T-helper 9 cell (primary cell): ENCODE data around the gene KCNJ2.

Source experiments
- DNase-seq: peaks from one replicate; pipeline ENCODE4 v3.0.0-alpha.2; 2020

Gene KCNJ2

DNA sequence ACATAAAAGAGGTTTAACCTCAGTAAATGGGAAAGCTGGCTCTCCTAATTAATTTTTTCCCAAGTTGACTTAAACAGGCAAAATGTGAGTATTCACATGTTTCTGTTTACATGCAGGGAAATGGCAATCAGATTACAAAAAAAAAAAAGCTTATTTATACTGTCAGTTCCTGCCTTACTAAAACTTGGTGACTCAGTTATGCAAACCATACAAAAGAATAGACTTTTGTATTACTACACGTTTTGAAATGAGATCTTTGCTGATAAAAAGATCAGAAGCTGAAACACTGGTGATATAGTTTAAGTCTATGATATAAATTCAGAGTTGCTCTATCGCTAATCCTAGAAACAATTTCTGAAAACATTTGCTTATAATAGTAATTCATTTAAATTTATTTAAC, 9.4 kb upstream of the KCNJ2 start:
- DNase-seq, result no peak

DNA sequence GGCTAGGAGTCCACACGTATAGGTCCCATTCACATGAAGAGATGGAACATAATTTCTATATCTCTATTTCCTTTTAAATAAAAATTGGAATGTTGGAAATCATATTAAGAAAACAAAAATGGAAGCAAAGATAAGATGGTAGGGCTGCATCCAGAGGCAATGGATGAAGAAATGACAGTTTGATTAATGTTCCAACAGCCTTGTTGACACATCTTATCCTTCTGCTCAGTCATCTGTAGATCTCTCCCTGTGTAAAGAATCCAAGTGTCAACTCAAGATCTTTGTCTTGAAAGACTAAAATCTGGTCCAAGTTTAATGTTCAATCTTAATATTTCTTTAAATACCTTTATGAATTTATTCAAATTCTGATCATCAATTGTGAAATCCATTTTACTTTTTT, 7.8 kb upstream of the KCNJ2 start:
- no peak for DNase-seq

DNA sequence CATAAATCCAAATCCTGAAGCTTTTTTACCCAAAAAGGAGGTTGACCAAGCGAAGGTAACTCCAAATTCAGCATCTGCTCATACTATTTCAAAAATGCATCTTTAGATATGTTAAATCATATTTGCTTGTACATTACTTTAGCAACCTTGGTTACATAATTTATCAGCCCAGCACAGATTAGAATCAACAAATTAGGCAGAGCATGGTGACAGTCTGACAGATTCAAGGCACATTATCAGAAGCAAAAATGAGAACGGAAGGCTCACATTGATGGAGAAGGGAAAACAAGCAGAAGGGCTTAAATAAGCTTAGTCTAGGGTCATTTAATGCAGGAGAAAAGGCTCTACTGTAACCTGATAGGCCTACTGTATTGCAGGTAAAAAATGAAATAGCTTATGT, 3.9 kb upstream of the KCNJ2 start:
- no peak for DNase-seq

DNA sequence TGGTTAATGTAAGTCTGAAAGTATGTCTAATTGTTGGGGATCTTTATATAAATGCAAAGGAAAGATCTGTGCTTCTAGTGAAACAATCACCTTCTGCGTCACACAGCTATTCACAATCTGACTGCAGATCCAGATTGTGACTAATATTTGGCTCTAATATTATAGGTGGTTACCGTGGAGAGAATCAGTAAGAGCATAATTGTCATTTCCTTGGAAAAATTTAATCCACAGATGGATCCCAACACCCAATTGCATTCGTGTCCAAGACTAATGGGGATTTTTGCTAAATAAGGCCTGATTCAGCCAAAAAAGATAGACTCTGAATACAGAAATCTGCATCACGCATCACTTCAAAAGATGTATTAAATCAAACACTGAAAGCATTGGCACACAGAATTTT, 2.7 kb upstream of the KCNJ2 start:
- no peak for DNase-seq

DNA sequence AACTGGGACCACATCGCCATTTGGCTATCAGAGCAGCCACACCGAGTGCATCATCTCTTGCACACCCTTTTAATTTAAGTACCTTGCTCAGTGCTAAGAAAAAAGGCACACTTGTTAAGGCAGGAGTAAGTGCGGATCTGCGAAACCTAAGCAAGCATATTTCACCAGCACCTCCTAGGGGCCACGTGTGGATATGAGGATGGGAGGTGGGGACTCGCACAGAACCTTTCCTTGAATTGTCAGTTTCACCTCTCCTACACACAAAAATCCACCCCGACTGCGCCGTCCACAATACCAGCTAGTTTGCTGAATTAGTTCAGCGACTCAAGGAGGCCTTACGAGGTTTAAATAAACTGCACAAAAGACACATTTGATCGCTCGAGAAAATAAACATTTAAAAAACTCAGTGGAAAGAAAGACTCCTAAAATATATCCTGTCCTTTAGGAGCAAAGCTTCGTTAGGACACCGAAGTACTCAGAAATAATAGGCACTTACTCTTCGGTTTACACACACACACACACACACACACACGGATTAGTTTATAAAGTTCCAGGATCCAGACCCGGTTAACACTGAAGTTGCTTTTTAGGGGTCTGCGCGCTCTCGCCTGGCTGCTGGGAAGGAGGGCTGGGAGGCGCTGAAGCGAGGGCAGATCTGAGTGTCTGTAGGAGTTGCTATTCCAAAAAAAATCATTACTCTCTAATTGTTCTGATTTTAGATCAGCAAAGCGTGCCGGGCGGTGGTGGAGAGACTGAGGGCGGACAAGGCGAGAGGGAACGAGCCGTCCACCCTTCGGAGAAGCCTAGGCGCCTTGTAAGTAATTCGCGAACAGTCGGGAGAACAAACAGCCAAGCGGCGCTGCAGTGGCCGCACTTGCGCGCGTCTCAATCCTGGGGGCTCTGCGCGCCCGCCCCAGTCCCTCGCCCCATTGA, 1.0 kb upstream of the KCNJ2 start:
- no peak for DNase-seq

DNA sequence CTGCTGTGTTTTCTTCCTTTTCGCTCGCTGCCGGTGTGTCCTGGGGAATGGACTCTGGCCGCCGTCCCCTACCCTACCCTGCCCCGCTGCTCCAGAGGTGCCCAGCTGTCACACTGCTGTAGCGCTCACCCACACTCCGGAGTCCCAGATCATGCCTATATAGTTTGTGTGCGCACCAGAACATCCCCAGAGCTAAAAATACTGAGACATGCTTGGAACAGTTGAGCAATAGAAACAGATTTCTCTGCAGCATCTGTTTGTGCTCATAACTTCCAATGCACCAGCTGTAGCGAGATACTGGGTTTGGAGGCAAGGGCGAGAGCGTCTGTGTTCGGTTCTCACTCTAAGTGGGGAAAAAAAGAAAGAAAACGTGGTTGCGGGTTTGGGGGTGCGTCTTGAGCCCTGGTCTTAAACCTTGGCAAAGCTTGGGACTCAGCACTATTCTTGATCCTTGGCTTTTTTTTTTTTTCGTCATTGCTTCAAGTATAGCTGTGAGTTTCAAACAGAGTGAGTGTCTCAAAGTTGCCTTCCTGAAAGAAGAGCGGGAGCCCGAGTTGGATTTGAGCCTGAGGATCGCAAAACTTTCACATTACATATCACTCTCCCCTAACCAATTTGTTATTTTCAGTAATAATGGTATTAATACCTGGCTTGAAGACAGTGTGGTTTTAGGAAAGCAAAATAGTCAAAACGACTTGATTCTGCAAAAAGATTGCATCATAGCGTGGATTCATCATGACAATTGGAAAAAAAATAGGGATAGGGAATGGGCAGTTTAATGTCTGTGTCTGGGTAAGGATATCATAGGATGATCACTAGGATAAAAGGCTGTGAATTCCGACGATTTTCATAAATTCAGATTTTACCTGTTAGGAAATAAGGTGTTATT, 621 bp downstream of the KCNJ2 start:
- DNase-seq, result no peak

DNA sequence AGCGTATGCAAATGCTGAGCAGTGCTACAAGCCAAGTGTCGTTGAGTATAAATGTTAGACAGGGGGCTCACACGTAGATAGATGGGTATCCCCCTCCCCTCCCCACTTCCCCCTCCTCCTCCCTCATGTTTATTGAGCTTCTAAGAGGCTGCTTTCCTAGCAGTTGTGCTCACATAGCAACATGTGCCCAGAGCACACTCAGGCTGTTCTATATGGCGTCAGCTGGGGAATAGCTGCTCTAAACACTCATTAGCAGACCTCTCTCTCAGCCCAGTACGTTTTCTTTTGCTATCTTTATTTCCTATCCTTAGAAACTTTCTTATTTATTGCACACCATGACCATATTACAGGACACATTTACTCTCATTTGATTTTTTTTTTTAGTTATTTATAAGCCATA, 1.8 kb downstream of the KCNJ2 start:
- no peak for DNase-seq

DNA sequence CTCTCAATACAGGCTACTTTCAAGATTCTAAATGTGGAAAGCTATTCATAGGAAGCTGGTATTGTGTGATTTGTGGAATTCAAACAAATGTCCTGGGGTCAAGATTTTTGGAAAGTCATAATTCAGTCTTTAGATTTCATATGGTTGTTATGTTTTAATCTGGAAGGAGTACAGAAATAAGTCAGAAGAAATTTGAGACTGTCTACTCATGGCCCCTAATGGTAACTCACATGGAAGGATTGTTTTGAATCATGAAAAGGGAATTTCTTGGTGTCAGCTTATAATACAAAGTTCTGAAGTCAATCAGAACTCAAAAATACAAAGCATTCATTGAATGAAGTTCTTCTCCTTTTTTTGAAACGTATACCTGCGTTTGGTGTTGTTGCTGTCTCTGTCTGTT, 3.1 kb downstream of the KCNJ2 start:
- DNase-seq, result no peak

DNA sequence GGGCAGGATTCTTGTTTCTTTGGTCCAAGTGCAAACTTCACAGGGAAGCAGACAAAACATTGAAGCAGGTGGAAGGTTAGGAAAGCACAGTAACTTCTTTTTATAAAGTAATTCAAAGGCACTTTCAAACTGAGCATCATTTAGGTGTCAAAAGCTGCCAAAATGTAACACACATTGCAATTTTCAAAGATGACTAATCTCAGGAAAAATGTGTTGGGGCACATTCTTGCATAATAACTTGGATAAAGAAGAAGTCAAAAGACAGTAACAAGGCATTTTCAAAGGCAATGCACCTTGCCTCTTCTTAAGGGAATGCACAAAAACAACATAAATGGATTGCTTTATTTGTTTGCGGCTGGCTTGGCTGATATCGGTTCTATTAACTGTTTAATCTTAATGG, 3.6 kb downstream of the KCNJ2 start:
- no peak for DNase-seq

DNA sequence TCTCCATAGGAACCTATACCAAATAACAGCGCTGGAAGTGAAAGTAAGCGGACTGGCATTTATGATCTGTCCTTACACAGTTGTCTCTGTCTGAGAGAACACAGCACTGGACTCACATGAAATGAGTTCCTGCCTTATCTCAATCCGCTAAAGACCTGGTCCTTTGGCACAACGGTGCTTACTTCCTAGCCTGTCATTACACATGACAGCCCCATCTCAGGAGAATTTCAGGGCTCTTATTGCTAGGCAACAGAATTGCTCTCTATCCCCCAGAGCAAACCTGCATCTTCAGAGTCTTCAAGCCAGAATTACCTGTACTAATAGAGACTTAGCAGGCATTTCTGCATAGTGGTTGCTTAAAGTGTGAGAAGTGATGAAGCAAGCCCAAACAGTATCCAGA, 4.3 kb downstream of the KCNJ2 start:
- no peak for DNase-seq

DNA sequence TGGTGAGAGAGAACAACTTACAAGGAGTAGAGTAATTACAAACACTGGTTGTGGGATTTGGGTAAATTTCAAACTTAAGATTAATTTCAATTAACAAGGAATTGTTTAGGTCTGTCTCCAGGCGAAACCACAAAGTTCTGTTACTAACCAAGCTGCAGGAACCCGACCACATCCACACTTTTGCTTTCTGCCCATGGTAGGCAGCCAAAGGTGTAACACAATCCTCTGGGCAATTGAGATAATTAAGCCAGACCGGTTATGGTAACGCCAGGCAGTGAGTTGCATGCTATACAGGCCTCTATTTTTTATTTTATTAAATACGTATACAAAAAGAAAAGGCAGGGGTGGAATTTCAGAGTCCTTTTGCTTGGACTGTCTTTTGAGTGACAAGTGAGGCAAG, 12.0 kb downstream of the KCNJ2 start:
- no peak for DNase-seq

DNA sequence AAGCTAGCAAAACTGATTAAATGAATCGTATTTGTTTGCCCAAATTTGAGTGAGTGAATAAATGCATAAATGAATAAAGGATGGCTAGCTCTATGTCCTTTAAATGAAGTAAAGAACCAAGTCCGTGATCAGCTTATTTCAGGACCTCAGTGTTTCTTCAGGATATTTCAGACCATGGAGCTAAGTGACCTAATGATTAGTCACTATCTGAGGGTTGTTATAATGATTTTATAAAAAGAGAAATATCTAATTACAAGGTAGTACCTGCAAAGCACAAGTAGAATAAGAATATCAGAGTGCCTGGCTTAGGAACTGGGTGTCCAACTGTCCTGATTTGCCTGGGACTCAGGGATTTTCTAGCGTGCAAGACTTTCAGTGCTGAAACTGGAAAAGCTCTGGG, 12.5 kb downstream of the KCNJ2 start:
- DNase-seq, result no peak

DNA sequence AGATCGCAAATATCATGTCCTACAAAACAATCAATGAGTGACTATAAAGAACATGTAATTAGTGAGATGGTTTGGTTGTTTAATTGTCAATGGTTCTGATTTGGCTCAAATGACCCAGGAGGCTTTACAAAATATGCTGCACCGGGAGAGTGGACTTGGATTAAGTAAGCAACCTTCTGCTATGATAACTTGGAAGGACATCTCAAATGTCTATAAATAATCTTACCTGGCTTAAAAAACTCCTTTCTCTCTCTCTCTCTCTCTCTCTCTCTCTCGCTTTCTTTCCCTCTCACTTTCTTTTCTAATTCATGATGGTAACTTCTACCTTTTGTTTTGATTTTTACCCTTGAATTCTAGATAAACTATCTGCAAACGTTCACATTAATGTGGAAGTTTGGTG, 14.2 kb downstream of the KCNJ2 start:
- no peak for DNase-seq

DNA sequence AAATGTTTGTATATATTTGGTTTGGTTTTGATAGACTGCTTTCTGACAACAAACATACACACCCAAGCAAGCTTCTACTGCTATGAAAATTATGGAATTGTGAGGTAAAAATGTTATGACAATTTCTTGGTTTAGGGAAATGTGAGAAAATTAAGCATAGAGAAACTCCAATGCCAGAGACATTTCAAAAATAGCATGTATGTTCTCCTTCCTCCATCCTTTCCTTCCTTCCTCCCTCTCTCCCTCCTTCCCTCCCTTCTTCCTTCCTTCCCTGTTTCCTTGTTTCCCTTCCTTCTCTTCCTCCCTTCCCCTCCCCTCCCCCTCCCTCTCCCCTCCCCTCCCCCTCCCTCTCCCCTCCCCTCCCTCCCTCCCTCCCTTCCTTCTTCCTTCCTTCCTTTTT, 14.9 kb downstream of the KCNJ2 start:
- no peak for DNase-seq

DNA sequence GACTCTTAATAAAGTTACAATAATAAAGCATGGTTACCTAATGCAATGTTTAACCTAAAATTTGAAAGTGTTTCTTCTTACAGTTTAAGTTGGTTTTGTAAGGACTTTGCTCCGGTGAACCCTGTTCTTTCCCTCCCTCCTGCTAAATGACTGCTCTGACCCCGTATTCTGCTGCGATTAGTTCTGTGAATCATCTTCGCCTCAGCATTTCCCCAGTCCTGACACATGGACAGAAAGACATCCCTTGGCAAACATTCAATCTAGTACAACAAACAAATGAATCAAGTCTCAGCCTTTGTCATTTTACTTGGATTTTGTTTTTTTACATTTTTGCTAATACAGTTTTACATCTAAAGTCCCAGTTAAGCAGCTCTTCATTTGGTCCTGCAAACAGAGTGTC, 15.4 kb downstream of the KCNJ2 start:
- no peak for DNase-seq

DNA sequence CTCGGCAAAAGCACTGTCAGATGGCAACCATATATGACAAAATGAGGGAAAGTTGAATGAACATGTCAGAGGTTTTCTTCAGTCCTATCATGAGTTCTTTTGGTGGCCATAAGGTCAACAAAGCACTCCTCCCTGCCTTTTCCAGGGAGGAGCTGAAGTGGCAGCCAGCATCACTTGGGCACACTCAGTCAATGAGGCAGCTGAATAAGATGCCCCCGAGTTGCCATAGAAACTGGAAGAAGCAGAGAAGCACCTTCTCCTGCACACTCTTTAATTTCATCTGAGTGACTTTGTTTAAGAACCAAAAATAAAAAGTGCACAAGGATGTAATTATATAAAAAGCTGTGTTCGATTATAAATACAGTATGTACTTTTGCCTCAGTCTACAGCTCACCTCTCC, 16.0 kb downstream of the KCNJ2 start:
- no peak for DNase-seq

DNA sequence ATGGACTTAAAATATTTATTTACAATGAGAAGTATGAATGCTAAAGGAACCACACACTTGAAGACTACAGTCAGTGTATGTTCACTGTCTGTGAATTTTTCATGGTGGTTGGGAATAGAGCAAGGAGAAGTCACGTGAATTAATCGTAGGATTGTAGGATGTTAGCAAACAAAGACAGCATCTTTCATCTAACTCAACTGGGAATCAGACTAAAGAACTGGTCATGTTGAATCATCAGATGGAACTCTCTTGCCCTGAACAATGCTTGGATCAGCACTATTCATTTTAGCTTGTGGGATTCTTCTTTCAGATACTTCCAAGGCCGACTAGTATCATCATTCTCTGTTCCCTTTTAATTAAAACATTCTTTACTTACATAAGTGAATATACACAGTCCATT, 18.1 kb downstream of the KCNJ2 start:
- DNase-seq, result no peak

DNA sequence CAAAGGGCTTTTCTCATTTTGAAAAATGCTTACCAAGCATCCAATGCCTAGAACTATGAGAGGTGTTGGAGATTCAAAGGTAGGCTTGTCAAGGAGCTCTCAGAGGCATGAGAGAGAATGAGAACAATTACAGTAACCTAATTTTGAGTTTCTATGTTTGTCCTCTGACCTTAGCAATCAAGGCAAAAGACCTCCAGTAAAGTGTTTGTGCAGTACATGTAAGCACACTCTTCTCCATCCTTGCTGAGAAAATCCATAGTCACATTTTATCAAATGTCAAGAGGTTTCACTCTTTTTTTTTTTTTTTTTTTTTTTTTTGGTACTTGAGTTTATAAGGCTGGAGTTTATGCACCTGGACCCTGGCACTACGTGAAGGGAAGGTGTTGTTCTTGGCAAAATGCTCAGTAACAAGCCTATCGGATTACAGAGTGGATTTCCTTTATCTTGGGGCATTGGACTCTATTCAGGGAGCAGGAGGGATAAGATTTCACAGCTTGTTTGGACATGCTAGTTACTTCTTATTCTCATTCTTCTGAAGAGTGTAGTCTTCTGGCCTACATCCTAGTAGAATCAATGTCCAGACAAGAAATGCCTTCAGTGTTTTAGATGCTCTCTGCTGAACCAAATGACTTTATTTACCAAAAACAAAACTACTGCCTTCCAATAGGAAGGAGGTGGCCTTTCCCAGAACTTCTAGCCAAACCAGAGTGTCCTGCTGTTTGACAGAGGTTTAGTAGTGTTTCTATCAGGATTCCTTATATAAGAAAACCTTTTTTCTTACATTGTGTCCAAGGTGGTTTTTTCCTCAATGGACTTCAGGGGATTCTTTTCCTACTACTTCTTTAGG, 21.9 kb downstream of the KCNJ2 start:
- DNase-seq, result no peak

DNA sequence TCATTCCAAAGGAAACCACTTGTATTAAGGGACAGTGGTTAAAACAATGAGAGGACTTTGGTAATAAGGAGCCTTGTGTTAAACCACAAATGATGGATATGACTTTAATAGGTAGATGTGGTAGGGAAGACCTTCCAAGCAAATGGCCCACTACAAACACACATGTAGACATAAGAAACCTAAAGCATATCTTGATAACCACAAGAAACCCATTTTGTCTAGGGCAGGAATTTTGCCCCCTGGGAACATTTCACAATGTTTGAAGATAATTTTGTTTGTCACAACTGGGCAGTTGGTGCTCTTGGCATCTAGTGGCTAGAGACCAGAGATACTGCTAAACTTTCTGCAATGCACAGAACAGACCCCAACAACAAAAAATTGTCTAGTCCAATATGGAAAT, 25.8 kb downstream of the KCNJ2 start:
- DNase-seq, result no peak

DNA sequence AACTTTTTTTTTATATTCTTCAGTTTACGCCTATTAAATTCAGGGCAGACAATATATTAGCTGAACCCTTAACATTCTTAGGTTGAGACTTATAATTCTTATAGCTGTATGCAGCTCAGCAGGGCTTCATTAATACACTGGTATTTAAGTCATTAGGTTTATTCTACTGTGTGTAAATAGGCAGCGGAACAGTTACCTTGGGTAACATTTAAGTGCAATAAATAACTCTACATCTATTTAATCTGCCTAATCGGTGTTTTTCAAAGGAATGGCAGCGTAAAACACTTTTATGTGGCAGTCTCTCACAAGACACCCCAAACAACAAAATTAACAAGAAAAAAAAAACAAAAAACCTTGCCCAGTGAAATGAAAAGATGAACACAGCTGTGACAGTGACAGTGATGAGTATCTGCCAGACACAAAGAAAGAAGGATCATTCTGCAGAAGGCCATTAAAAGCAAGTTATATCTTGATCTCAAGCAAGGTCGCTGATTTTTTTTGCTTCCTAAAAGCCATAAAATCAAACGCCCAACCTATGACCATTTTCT, 32.6 kb downstream of the KCNJ2 start:
- DNase-seq, result no peak

DNA sequence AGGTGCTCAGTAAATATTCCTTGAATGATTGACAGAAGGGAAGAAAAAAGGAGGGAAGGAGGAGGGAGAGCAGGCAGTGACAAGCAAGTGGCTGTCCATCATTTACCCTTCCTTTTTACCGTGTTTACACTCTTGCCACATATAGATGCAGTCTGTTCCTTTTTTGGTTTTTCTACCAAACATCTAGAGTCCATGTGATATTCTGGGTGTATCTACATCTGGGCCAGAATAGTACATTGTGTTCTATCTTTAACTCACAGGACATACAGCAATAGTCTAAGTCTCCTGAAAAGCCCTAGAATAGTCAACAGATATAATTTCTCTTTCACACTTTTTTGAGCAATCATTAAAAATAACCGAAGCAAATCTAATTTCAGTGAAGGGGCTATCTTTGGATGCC, 33.5 kb downstream of the KCNJ2 start:
- DNase-seq, result no peak

DNA sequence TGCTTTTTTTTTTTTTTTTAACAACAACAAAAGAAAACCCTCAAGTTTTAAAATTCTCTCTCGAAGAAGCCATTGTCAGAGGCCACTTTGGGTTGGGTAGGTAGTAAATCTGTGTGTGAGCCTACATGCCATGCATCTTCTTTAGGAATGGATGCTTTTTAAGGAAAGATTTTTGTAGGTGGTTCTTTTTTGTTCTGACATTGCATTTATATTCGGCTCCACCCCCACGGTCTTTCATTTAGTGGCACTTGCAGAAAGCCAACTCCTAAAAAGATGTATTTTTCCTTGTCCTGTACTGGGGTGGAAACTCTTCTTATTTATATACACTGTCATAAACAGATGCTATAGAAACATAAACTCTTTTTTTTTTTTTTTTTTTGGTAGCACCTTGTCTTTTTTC, 35.1 kb downstream of the KCNJ2 start:
- no peak for DNase-seq

DNA sequence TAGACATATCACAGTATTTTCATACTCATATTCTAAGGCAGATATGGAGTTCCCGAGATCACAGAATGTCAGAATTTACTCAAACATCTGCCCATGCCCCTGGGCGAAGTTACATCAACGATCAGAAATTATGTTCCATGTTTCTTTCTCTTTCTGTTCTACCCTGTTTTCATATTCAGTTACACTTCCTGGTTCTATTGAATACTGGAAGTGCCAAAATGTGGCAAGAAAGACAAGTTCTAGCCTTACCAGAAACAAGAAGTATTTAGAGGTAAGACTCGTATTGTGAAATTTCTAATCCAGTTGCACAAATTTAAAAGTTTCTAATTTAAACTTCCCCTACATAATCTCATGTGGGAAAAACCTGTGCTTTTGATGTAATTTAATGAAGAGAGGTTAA, 36.1 kb downstream of the KCNJ2 start:
- no peak for DNase-seq
